ENCODE data around the gene CENPT.

CENPT gene

GRCh38 chr16:67801241-67801640 is 46.3 kb downstream of the CENPT start:
- TF ChIP-seq CTCF (IDR thresholded peaks at IDR 0.05) (no peak), ZFX (IDR thresholded peaks at IDR 0.05; ENCODE audit: borderline replicate concordance) (no peak)
- H3K27ac ChIP-seq: no peak overlapping the region

GRCh38 chr16:67800338-67800926 is 47.1 kb downstream of the CENPT start:
- no peak overlapping the region for H3K27ac ChIP-seq
- TF ChIP-seq ZFX (IDR thresholded peaks at IDR 0.05; ENCODE audit: borderline replicate concordance): no peak
- TF ChIP-seq CTCF (IDR thresholded peaks at IDR 0.05): no peak

GRCh38 chr16:67796099-67796718 is 51.3 kb downstream of the CENPT start:
- H3K27ac ChIP-seq: no peak overlapping the region
- TF ChIP-seq CTCF (IDR thresholded peaks at IDR 0.05) (no peak), ZFX (IDR thresholded peaks at IDR 0.05; ENCODE audit: borderline replicate concordance) (no peak)

- no peak overlapping the region for H3K27ac ChIP-seq
- TF ChIP-seq ZFX (IDR thresholded peaks at IDR 0.05; ENCODE audit: borderline replicate concordance): no peak
Observed at GRCh38 chr16:67790071-67790470, 57.4 kb downstream of the CENPT start.

GRCh38 chr16:67786491-67786890 is 61.0 kb downstream of the CENPT start:
- TF ChIP-seq CTCF (IDR thresholded peaks at IDR 0.05) (no peak), ZFX (IDR thresholded peaks at IDR 0.05; ENCODE audit: borderline replicate concordance) (no peak)
- H3K27ac ChIP-seq: no peak overlapping the region

GRCh38 chr16:67783353-67783725 is 64.2 kb downstream of the CENPT start:
- H3K27ac ChIP-seq: no peak overlapping the region
- TF ChIP-seq CTCF (IDR thresholded peaks at IDR 0.05): no peak

- no peak for TF ChIP-seq ZFX (IDR thresholded peaks at IDR 0.05; ENCODE audit: borderline replicate concordance)
- no peak for TF ChIP-seq CTCF (IDR thresholded peaks at IDR 0.05)
- H3K27ac ChIP-seq: no peak overlapping the region
Observed at GRCh38 chr16:67782567-67783352, 64.7 kb downstream of the CENPT start.
